NCI-H2196 (cell line): Measurements from ENCODE around the gene KRT39.
"Not testable (repeated sequence)": the region's sequence is repeated elsewhere in the genome, so short reads cannot be mapped to it uniquely, and the experiment has no call there.

Experiments
- DNase-seq: peaks from one replicate; lab custom pipeline; 2025; ENCODE audit not compliant: unreplicated experiment; lab: John Stamatoyannopoulos, UW

KRT39 gene

DNA sequence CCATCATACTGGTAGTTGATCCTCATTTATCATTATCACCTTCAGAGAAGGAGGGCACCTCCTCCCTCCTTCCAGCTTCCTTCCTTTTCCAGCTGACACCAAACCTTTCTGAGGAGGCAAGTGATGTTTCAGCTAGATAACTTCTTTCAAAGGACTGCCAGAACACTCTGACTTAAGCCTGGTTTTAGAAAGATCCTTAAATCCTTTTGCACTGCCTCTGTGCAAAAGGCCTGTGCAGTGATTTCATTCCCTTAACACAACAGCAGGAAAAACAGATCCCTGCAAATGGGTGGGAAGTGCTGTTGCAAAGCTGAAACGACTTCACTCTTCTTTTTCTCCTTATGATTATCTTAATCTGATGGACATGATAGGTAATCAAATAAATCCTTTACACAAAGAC is 22.2 kb downstream of the KRT39 start:
- DNase-seq: no peak

DNA sequence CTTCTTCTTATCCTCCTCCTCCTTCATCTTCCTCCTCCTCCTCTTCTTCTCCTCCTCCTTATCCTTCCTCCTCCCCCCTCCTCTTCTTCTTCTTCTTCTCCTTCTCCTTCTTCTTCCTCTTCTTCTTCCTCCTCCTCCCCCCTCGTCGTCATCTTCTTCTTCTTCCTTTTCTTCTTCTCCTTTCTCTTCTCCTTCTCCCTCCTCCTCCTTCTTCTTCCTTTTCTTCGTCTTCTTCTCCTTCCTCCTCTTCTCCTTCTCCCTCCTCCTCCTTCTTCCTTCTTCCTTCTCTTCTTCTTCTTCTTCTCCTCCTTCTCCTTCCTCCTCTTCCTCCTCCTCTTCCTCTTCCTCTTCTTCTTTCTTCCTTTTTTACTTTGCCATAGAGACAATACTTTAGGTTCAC is 24.2 kb downstream of the KRT39 start:
- DNase-seq: no peak

DNA sequence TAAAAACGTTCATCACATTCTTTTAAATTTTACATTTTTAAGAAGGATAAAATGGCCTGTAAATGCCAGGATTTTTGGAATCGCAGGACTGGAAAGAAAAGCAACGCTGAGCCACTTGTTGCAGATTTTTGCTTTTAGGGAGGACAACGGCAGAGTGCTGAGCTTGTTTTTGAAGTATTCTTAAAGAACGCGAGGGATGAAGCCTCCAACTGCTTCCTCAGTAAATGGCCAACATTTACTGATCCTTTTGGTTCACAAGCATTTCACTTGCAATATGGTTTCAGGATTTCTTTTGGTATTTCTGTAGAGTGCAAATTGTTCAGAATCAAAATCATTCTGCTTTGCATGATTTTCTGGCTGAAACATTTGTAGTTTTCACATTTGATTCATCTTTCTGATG is 26.5 kb downstream of the KRT39 start:
- no peak for DNase-seq

DNA sequence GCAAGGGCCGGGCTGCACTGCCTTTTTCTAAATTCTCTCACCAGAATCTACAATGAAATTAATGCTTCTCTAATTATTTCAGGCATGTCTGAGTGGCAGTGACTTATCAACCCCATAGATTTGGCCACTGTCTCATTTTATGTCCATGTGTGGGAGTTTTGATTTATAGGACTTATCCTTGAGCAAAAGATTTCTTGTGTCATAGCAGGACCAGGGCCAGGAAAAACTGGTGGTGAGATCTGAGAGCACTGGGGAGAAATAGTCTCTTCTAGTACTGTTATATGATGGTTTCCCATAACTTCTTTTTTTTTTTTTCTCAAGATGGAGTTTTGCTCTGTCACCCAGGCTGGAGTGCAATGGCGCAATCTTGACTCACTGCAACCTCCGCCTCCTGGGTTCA is 27.8 kb downstream of the KRT39 start:
- no peak for DNase-seq

DNA sequence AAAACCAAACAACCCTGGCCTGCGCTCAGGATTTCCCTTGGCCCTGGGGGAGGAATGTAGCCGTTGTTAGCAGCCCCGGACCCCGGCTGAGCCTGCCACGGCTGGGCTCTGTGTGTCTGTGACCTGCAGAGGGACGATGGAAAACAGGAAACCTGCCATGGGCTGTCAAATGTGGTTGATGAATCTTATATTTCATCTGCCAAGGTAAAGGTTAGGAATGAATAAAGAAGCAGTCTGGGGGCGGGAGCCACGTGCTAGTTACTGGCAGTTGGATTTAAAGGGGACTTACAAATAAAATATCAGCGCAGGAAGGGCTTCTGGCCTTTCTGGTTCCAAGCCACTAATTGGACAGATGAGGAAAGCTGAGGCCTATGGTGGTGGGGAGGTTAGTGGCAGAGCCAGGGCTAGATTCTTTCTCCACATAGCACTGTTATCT is 29.3 kb downstream of the KRT39 start, which contains the start of gene KRT23:
KRT23 (minus strand) TSS at position 263 of the 436 bp plus-strand sequence. CDS start 1,043 bp downstream, outside the sequence.
- no peak for DNase-seq

DNA sequence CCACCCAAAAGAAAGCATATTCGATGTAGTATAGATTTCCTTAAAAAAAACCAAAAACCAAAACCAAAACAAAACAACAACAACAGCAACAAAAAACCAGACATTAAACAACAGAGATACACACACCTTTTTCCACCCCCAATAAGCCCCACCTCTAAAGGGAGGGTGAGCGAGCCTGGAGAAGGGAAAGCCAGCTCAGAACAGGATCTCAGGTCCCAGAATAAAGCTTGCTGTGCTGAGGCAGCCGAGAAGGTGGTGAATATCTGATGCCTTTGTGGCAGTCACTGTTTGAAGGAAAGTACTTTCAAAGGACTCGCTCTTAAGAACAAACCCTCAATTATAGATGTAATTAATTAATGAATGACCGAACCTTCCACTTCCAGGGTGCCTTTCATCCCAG is 29.8 kb downstream of the KRT39 start:
- DNase-seq: no peak

DNA sequence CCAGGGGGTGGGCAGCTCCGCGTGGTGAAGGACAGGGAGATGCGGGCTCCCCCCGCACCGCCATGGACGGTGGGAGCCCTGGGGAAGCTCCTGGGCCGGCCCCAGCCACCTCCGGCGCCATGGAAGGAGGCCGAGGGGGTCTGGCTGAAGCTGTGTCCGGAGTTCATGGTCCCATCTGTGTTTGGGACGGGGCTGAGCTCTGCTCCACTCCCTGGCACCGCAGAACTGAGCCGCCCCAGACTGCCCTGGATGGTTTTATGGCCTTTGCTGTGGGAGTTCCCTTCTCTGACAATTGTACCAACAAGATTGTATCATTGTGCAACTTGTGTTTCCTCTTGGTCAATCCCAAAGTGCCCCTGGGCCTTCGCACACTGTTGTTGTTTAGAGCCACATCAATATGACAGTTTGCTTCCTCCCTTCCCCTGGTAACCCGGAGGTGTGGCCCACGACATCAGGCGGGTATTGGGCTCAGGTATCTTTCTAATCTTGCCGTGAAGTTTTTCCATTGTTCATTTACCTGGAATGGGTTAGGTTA is 30.2 kb downstream of the KRT39 start:
- DNase-seq: no peak

DNA sequence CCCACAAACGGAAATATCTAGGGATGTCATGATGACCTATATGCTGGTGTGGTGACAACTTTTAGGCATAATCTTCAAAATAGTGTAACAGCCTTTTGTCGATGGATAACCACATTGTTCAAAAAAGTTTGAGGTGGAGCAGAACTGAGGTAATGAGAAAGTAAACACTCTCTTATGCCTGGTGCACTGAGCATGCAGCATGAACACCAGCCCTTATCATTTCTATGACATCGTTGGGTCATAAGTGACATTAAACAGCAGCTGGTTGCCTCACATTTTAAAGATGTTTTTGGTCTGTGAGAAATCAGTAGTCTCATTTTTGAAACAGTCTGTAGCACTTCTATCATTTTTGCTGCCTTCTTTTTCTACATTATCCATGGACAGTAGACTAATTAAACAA is 31.1 kb downstream of the KRT39 start:
- no peak for DNase-seq

DNA sequence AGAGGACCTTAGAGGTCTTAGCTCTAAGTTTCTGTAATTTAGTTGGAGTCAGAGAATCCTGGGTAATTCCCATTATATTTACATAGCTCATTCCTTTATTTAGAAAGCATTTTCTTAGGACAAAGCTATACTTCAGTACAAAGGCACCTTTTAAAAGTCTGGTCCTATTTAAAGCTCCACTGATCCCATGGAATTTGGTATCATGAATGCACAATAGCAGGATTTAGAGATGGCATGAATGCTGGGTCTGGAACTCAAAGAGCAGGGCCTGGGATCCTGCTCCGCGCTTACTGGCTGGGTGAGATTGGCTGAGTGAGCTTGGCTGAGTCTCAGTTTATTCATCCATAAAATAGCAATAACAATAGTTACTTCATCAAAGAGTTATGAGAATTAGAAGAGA is 34.1 kb downstream of the KRT39 start:
- no peak for DNase-seq

DNA sequence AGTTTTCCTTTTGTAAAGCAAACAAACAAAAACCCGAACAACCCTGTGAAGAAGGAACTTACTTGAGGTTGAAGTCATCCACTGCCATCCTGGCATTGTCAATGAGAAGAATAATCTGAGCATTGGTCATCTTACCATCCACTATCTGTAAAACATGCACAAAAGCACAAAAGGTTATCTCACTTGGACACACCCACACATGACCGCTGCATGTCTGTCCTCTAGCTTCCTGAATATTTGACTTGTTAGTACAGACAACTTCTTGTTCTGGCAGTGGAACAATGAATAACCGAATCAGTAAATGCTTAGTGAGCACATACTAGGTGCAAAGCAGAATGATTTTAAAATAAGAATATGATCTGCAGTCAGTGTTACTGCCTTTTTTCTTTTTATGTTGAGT is 35.4 kb downstream of the KRT39 start:
- no peak for DNase-seq

DNA sequence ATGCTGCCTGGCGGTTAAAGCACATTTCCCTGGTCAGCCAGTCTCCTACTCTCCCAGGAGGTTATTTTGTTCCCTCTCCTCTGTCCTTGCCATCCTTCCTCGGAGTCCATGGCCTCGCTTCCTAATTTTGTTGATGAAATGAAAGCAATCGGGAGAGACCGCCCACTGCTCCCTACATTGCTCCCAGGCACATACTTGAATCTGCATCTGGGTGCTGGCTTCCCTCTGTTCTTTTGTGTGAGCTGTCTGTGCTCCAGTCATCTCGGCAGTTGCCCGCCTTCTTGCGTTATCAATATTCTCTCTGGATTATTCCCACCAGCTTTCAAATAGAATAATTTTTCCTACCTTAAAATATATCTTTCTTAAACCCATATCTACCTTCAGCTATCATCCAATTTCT is 40.4 kb downstream of the KRT39 start:
- DNase-seq: no peak

DNA sequence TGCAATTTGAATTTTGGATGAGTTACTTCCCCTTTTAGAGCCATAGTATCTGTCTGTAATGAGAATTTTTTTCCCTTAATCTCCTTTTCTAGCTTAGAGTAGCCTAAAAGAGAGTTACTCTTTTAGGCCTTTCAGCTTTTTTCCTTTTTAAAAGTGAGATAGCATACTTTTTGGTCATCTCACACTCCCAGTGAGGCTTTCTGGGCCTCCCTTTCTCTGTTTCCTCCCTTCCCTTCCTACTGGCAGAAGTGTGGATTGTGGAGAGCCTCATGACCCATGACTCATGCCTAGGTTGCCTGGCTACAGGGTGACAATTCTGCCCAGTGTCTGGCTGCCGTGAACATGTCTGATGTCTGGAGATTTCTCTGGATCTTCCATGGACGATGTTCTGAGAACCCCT is 44.5 kb downstream of the KRT39 start:
- DNase-seq: no peak

DNA sequence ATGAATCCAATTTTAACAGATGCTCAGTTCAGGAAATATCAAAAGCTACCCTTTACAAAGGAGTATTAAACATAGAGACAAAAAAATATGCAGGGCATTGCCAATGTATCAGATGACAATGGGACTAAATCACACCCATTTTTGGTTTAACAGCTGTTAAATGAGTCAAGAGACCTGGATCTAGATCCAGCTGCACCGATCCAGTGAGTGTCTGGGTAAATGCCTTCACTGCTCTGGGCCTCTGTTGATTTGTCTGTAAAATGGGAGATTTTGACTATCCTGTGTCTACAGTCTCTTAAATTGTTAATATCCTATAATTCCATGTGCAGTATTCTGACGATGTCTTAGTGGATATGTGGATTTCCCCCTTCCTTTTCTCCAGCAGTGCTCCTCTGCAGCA is 45.7 kb downstream of the KRT39 start:
- DNase-seq: no peak

DNA sequence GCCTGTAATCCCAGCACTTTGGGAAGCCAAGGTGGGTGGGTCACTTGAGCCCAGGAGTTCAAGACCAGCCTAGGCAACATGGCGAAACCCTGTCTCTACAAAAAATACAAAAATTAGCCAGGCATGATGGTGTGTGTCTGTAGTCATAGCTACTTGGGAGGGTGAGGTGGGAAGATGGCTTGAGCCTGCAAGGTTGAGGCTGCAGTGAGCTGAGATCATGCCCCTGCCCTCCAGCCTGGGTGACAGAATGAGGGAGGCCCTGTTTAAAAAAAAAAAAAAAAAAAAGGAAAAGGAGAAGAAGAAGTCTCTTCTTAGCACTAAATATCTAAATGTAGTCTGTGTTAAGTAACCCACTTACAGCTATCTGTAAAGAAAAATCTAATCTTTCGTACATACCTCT is 49.6 kb downstream of the KRT39 start:
- not testable (repeated sequence) for DNase-seq

DNA sequence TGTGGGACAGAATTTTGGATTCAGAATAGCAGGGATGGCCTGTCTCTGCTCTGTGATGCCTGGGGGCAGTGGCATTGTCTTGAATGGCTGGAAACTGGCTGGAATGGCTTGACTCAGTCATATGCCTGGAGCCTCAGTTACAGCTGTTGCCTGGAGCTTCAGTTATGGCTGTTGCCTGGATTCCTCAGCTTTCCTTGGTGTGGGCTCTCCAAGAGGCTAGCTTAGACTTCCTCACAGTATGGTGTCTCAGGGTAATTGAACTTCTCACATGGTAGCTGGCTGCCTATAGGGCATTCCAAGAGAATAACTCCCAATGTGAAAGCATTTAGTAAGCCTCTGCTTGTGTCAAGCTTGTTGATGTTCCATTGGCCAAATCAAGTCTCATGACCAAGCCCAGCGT is 50.4 kb downstream of the KRT39 start:
- no peak for DNase-seq

DNA sequence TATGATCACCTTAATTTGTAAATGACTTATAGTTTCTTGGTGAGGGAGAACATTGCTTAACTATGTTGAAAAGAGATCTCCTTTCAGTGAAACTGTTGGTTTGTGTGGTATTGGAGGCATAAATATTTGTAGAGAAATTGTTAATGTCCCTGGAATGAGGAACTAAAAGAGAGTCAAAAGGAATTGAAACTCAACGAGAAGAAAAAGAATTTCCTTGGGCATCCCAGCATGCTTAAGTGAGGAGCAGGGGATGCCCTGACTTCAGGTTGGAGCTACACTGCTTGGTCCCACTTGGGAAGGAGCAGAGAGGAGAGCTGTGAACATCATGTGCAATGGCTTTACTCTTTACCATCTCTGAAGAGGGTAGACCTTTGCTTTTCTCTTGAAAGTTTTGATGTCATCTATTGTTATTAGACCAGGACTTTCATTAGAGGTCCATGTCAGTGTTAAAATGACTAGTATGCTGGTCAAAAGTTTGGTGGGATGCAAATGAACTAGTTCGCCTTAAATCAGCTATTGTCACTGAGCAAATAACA is 51.0 kb downstream of the KRT39 start:
- DNase-seq: no peak

DNA sequence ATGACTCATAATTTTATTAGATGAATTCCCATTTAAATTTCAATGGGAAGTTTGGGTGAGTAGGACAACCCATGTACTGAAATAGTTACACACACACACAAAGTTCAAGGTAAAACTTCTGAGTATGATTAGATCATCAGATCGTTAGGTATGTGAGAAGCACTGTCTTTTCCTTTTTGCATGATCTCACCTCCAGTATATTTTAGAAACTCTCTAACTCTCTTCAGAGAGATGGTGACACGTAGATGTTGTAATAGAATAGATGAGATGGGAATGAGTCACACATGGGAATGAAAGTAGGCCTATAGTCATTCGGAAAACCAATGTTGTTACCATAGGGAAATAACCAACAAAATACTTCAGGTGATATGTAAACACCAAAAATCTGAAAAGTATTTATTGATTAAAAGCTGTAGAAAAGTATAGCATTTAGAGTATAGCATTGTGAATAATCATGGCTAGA is 51.5 kb downstream of the KRT39 start:
- no peak for DNase-seq

DNA sequence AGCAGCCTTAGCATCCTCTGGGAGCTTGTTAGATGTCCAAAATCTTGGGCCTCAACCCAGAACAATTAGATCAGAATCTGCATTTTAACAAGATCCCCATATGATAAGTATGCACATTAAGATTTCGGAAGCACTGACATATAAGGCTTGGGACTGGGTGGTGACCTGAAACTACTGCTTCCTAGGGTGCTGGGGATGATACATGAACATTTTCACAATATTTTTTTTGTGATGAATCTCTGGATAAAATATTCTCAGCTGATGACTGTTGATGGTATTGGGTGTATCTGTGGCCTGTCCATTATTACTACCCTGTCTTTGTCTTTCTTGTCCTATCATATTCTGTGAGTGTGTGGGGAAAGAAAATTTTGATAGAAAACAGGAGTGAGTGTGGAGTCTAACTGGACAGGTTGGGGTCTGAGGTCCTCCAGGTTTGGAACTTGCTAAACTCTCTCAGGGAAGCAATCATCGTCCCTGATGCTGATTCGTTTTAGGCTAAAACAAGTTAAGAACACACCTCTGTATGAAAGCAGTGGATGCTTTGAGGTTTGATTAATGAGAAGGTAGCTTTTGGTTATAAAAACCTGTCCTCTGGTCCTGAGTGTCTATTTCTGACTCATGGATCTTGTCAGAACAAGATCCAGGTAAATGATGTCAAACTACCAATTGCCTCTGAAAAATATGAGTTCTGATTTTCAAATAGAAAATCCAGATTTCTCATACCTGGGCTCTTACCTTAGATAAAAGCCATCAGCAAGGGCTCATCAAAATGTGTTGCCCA is 52.5 kb downstream of the KRT39 start:
- DNase-seq: no peak

DNA sequence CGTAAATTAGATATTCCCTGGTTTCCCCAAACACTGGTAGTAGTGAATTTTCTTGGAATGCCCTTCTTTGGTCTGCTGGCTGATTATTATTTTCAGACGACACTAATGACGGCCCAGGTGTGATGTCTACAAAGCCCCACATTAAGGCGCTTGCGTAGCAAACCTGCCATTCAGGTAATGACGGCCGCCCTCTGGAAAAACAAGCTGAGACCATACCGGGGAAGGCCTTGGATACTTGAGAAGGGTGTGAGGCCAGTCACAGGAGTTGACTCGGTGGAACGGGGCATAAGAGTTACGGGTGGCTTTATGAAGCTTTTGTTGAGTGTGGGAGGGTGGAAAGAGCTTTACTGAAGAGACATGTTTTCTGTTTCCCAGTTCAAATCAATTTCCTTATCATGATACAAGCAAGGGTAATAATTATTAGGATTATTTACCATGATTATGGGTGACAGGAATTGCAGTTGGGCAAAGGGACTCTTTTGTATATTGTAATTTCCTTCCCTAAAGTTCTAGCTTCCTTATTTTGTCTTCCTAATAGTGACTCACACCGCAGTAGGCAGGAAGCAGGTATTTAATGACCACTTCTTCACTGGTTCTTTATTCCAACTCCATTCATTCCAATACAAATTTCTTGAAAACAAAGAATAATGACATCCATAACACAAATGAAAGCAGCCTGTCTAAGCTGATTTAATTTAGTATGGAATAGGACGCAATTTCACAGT is 54.1 kb downstream of the KRT39 start:
- no peak for DNase-seq

DNA sequence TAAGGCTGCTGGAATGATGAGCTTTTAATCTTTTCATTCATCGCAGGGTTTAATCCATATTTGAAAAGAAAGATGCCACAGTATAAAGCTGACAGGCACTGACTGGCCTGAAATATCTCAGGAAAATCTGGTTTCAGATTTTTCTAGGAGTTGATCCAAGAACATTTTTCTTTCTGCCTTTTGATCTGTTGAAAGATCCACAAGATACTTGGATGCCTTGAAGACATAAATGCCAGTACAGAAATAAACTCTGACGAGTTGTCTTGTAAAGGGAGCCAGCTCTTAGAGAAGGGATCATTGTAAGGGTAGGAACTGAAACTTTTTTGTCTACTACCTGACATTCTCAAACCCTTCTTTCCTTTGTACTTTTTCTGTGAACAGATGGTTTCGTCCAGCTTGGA is 56.3 kb downstream of the KRT39 start:
- no peak for DNase-seq

DNA sequence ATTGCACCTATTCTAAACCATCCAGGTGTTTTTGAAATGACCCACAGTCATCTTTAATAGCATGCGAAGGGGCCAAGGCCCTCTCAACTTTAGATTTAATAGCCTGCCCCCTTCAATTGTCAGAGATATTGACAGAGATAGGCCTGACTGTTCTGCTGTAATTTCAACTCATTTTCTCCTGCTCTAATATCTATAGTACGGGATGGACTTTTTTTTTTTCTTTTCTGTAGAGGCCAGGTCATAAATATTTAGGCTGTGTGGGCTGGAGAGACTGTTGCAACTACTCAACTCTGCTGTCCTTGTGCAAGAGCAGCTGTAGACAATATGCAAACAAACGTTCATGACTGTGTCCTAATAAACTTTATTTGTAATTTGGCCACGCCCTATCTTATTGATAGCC is 57.0 kb downstream of the KRT39 start:
- no peak for DNase-seq

DNA sequence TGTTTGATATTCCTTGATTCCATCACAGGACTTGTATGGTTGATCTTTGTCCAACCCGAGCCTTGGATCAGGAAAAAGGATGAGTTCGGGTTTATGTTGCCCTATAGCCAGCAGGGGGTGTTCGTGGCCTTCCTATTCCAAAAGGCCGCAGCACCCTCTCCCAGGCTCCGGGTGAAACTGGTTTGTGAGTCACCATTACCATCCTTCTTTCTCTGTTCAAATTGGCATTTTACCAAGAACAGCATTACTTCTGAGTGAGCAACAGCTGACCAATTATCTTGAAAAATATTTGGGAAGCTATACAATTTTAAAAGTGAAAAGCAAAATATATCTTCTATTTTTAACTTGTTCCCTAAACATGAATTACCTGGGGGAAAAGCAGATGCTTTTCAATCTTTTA is 57.4 kb downstream of the KRT39 start:
- DNase-seq: peak; percentile 80
